ENCODE measurements around the gene USP49. TPM values are rescaled to one million over a fixed set of nuclear protein-coding genes. Genes with fewer than 3 reads are reported as not detected.

The USP49 gene
- total RNA-seq, 2 experiments from 2014 or later: 9.0 to 17.8 TPM

DNA sequence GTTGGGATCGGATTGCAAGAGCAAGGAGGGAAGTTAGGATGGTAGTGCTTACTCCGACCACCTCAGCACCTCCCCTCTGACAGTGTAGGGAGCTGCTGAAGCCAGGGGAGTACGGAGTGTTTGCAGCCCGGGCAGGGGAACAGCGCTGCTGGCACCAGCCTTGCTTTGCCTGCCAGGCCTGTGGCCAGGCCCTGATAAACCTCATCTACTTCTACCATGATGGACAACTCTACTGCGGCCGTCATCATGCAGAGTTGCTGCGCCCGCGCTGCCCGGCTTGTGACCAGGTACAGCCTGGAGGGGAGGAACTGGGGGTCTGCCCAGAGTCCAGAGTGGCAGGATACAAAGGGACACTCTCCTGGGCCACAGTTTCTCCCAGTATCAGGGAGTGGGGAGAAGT is 109.9 kb downstream of the USP49 start:
- H3K9me2 ChIP-seq (ENCODE audit: insufficient read depth, low read length): no peaks in the 10 kb centered on the region
- no peak overlapping the region for H3K27ac ChIP-seq (ENCODE audit: low read depth, low read length, poor library complexity, severe bottlenecking)
- DNase-seq (ENCODE audit: low spot score): no peak
- no peaks in the 10 kb centered on the region for H3K9me3 ChIP-seq (ENCODE audit: low read length)
- peak overlapping the region; percentile 91 for H3K4me2 ChIP-seq (ENCODE audit: low read length)
- peaks cover 27% of the 10 kb centered on the region; the same call in 1 of the 2 replicates for H3K79me2 ChIP-seq (ENCODE audit: insufficient read depth, low read depth, low read length)
- ChIA-PET CTCF (ENCODE audit: unreplicated experiment) (no interaction called here), POLR2A (interaction anchor here (0.8 to 2.8 kb wide), 2 partner anchors 231 to 263 kb away, joined by 4 to 11 read pairs; partner anchors contain the start of gene TAF8)
- TF ChIP-seq EZH2phosphoT487 (IDR thresholded peaks at IDR 0.05; ENCODE audit: borderline replicate concordance, low read depth, low read length): no peak
- TF ChIP-seq, protein P1, sequence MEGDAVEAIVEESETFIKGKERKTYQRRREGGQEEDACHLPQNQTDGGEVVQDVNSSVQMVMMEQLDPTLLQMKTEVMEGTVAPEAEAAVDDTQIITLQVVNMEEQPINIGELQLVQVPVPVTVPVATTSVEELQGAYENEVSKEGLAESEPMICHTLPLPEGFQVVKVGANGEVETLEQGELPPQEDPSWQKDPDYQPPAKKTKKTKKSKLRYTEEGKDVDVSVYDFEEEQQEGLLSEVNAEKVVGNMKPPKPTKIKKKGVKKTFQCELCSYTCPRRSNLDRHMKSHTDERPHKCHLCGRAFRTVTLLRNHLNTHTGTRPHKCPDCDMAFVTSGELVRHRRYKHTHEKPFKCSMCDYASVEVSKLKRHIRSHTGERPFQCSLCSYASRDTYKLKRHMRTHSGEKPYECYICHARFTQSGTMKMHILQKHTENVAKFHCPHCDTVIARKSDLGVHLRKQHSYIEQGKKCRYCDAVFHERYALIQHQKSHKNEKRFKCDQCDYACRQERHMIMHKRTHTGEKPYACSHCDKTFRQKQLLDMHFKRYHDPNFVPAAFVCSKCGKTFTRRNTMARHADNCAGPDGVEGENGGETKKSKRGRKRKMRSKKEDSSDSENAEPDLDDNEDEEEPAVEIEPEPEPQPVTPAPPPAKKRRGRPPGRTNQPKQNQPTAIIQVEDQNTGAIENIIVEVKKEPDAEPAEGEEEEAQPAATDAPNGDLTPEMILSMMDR (conservative IDR thresholded peaks at IDR 0.05; ENCODE audit: low read length): no peak
- no TSS peak for BruUV-seq (replicated peaks)
- H4K20me1 ChIP-seq (ENCODE audit: insufficient read depth, low read length): 0 out of 2 replicates have a peak, but pooled peaks cover 4% of the 10 kb centered on the region
- no peak overlapping the region for H2AFZ ChIP-seq (ENCODE audit: low read length)
- H3K36me3 ChIP-seq (ENCODE audit: insufficient read depth, low read length): peaks cover 15% of the 10 kb centered on the region
- H3K4me3 ChIP-seq (ENCODE audit: low read depth, low read length, poor library complexity, severe bottlenecking): peak overlapping the region; percentile 86
- intact Hi-C loops (cut with micrococcal nuclease; ENCODE audit: unreplicated experiment): loop anchor here (10.0 kb wide), 1 partner anchor 670 kb away; the partner anchor contains the start of gene TRERF1
- peaks cover 51% of the 10 kb centered on the region for H3K4me1 ChIP-seq (ENCODE audit: insufficient read depth, low read length, poor library complexity, severe bottlenecking)

- no peaks in the 10 kb centered on the region for H3K9me3 ChIP-seq (ENCODE audit: low read length)
- intact Hi-C loops (cut with micrococcal nuclease; ENCODE audit: unreplicated experiment): loop anchor here (5.0 to 10.0 kb wide), 2 partner anchors 433 to 670 kb away; partner anchors contain the start of genes MRPS10 and TRERF1
- no peak overlapping the region for H3K4me3 ChIP-seq (ENCODE audit: low read depth, low read length, poor library complexity, severe bottlenecking)
- H2AFZ ChIP-seq (ENCODE audit: low read length): no peak overlapping the region
- peaks cover 48% of the 10 kb centered on the region for H3K4me1 ChIP-seq (ENCODE audit: insufficient read depth, low read length, poor library complexity, severe bottlenecking)
- peak; percentile 27 for DNase-seq (ENCODE audit: low spot score)
- H4K20me1 ChIP-seq (ENCODE audit: insufficient read depth, low read length): 0 out of 2 replicates have a peak, but pooled peaks cover 2% of the 10 kb centered on the region
- no TSS peak for BruUV-seq (replicated peaks)
- H3K4me2 ChIP-seq (ENCODE audit: low read length): peak overlapping the region; percentile 91
- H3K9me2 ChIP-seq (ENCODE audit: insufficient read depth, low read length): no peaks in the 10 kb centered on the region
- peaks cover 9% of the 10 kb centered on the region for H3K36me3 ChIP-seq (ENCODE audit: insufficient read depth, low read length)
- POLR2A ChIA-PET: interaction anchor here (0.8 kb wide), 1 partner anchor 231 kb away, joined by 4 read pairs; no protein-coding TSS in a partner anchor
- H3K27ac ChIP-seq (ENCODE audit: low read depth, low read length, poor library complexity, severe bottlenecking): no peak overlapping the region
- TF ChIP-seq, protein P1 (conservative IDR thresholded peaks at IDR 0.05; ENCODE audit: low read length): no peak
- TF ChIP-seq EZH2phosphoT487 (IDR thresholded peaks at IDR 0.05; ENCODE audit: borderline replicate concordance, low read depth, low read length): no peak
- CTCF ChIA-PET (ENCODE audit: unreplicated experiment): no interaction called here
- H3K79me2 ChIP-seq (ENCODE audit: insufficient read depth, low read depth, low read length): peaks cover 21% of the 10 kb centered on the region; the same call in 1 of the 2 replicates
These were observed 110.5 kb downstream of the USP49 start for GRCh38 chr6:41784581-41785171.

Data from OCI-LY7 (cell line).